Upper lobe of left lung (tissue), 6 donors: ENCODE results near the gene IFNLR1. TPM values are rescaled to one million over a fixed set of nuclear protein-coding genes. Genes with fewer than 3 reads are reported as not detected.
A peak's percentile ranks its signal among the peaks of the same experiment; 100 is the strongest.

Experiments
- ATAC-seq, 2 donors: fragments of 200-7000 bp; cut with Tn5 transposase; one replicate each; pipeline ENCODE4 v1.9.1; 2022; ENCODE audit warnings: mild to moderate bottlenecking in 2 of 2, moderate library complexity in 2 of 2; ENCODE audit not compliant: low FRiP score in 2 of 2
- DNase-seq, 2 donors: peaks; one replicate each; pipeline ENCODE4 v3.0.0-alpha.2; 2019 to 2020
- H3K27ac ChIP-seq, 4 donors: fragments of 200-600 bp; sonication (generic); one replicate each; pipeline ENCODE4 v1.5.1; 2016 to 2019
- H3K27me3 ChIP-seq, 4 donors: fragments of 200-600 bp; sonication (generic); one replicate each; pipeline ENCODE4 v1.5.1; 2017 to 2019
- H3K36me3 ChIP-seq, 4 donors: fragments of 200-600 bp; sonication (generic); one replicate each; pipeline ENCODE4 v1.5.1; 2016 to 2019
- H3K4me1 ChIP-seq, 4 donors: fragments of 200-600 bp; sonication (generic); one replicate each; pipeline ENCODE4 v1.5.1; 2018 to 2019
- H3K4me3 ChIP-seq, 4 donors: fragments of 200-600 bp; sonication (generic); one replicate each; pipeline ENCODE4 v1.5.1; 2017 to 2019; ENCODE audit warnings: mild to moderate bottlenecking in 2 of 4, moderate library complexity in 1 of 4
- H3K9me3 ChIP-seq, 4 donors: fragments of 200-600 bp; sonication (generic); one replicate each; pipeline ENCODE4 v1.5.1; 2018 to 2019
- EP300 ChIP-seq, 4 donors: sonication (generic); formaldehyde crosslinking; IDR thresholded peaks; one replicate each; pipeline ENCODE4 v1.5.1; 2017; ENCODE audit warnings: antibody characterized with exemption in 4 of 4, control low read depth in 2 of 4
- POLR2A ChIP-seq, 4 donors: fragments of 450-650 bp; IDR thresholded peaks; one replicate each; pipeline ENCODE4 v1.5.1; 2016 to 2017; ENCODE audit warnings: antibody characterized with exemption in 4 of 4, mild to moderate bottlenecking in 2 of 4
- POLR2AphosphoS5 ChIP-seq, 2 donors: sonication (generic); formaldehyde crosslinking; IDR thresholded peaks; one replicate each; pipeline ENCODE4 v1.5.1; 2017; ENCODE audit warnings: antibody characterized with exemption in 2 of 2
- WGBS, 2 donors: methylation state at CpG; one replicate each; pipeline ENCODE4 v1.1.5; 2017 to 2018; 5-methylcytosine and 5-hydroxymethylcytosine counted together
- total RNA-seq, 6 donors: library from RNA; depleted of rRNA in 4 of 6; stranded (reverse); fragments of >200 nt in 4 of 6; gene quantifications; one replicate each; pipeline versions ENCODE4 v1.1.0 to v1.2.1, GENCODE V29; 2016 to 2021
- TF ChIP-seq, protein P1 (sequence below), 6 experiments: fragments of 450-650 bp in 4 of 6; fragments of 200-600 bp in 2 of 6; sonication (generic) in 2 of 6; IDR thresholded peaks; one replicate each; pipeline ENCODE4 v1.5.1; 2016 to 2019; ENCODE audit warnings: antibody characterized with exemption in 6 of 6
- donor health status: DM: no; HTN: no; CAD: no; lungs with moderate emphysema.
- donor health status: DM: no; HTN: yes; CAD: no; lungs with severe emphysema.

The IFNLR1 gene
- total RNA-seq, 6 donors from 2014 or later = 4.1 to 15.5 (median 6.8) TPM

GRCh38 chr1:24126018-24126671 lies 60.9 kb downstream of the IFNLR1 start:
- Histone ChIP-seq H3K4me3 (no peak overlapping the region), H3K4me1 (no peaks in the 10 kb centered on the region), H3K27ac (no peak overlapping the region), H3K9me3 (peaks cover 0 to 10% (median 4%) of the 10 kb centered on the region in 4 donors), H3K36me3 (no peaks in the 10 kb centered on the region), H3K27me3 (no peaks in the 10 kb centered on the region)
- TF ChIP-seq POLR2AphosphoS5 (IDR thresholded peaks at IDR 0.05) = no peak
- TF ChIP-seq, protein P1, sequence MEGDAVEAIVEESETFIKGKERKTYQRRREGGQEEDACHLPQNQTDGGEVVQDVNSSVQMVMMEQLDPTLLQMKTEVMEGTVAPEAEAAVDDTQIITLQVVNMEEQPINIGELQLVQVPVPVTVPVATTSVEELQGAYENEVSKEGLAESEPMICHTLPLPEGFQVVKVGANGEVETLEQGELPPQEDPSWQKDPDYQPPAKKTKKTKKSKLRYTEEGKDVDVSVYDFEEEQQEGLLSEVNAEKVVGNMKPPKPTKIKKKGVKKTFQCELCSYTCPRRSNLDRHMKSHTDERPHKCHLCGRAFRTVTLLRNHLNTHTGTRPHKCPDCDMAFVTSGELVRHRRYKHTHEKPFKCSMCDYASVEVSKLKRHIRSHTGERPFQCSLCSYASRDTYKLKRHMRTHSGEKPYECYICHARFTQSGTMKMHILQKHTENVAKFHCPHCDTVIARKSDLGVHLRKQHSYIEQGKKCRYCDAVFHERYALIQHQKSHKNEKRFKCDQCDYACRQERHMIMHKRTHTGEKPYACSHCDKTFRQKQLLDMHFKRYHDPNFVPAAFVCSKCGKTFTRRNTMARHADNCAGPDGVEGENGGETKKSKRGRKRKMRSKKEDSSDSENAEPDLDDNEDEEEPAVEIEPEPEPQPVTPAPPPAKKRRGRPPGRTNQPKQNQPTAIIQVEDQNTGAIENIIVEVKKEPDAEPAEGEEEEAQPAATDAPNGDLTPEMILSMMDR (IDR thresholded peaks at IDR 0.05) = no peak
- no peak for TF ChIP-seq POLR2A (IDR thresholded peaks at IDR 0.05)
- no peak for TF ChIP-seq EP300 (IDR thresholded peaks at IDR 0.05)
- DNase-seq (no peak), ATAC-seq (peak in 1 of 2 donors; percentile 37)
- 44 to 45% methylated on average over 6 of the region's 6 CpGs for WGBS, 2 donors

GRCh38 chr1:24125456-24125855 lies 61.6 kb downstream of the IFNLR1 start:
- TF ChIP-seq POLR2A (IDR thresholded peaks at IDR 0.05) (no peak), EP300 (IDR thresholded peaks at IDR 0.05) (no peak), POLR2AphosphoS5 (IDR thresholded peaks at IDR 0.05) (no peak)
- TF ChIP-seq, protein P1 (IDR thresholded peaks at IDR 0.05) = no peak
- Histone ChIP-seq H3K9me3 (peaks cover 0 to 6% (median 2%) of the 10 kb centered on the region in 4 donors), H3K27ac (no peak overlapping the region), H3K4me3 (no peak overlapping the region), H3K36me3 (no peaks in the 10 kb centered on the region), H3K4me1 (peaks cover 0 to 7% (median 4%) of the 10 kb centered on the region in 4 donors), H3K27me3 (no peaks in the 10 kb centered on the region)
- ATAC-seq (no peak), DNase-seq (no peak)
- WGBS, 2 donors = 65% methylated on average over 4 of the region's 4 CpGs

GRCh38 chr1:24124980-24125379 lies 62.1 kb downstream of the IFNLR1 start:
- Histone ChIP-seq H3K27ac (no peak overlapping the region), H3K27me3 (no peaks in the 10 kb centered on the region), H3K4me1 (peaks cover 0 to 8% (median 6%) of the 10 kb centered on the region in 4 donors), H3K4me3 (no peak overlapping the region), H3K36me3 (no peaks in the 10 kb centered on the region), H3K9me3 (peaks cover 0 to 2% (median under 1%) of the 10 kb centered on the region in 4 donors)
- DNase-seq (no peak), ATAC-seq (no peak)
- 60 to 91% methylated on average over 2 of the region's 2 CpGs for WGBS, 2 donors
- no peak for TF ChIP-seq EP300 (IDR thresholded peaks at IDR 0.05)
- no peak for TF ChIP-seq POLR2AphosphoS5 (IDR thresholded peaks at IDR 0.05)
- TF ChIP-seq POLR2A (IDR thresholded peaks at IDR 0.05) = no peak
- TF ChIP-seq, protein P1 (IDR thresholded peaks at IDR 0.05) = no peak

DNA sequence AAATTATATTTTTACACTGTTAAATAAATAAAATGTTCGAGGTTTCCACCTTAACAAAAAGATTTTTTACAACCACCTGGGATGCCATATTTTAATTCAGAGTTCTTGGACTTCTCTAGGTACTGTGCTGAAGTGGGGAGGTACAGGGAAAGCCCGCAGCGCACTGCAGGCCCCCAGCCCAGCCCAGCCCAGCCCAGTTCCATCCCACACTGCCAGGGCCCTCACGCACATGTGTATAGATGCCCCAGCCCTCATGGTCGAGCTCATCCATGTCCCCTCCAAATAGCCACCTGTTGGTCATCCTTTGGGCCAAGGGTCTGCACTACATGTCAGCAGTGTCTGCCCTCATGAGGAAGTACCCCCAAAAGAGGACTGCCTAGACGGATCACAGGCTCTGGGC lies 63.5 kb downstream of the IFNLR1 start:
- Histone ChIP-seq H3K4me1 (peaks cover 3 to 14% (median 6%) of the 10 kb centered on the region in 4 donors), H3K27ac (no peak overlapping the region), H3K27me3 (no peaks in the 10 kb centered on the region), H3K9me3 (no peaks in the 10 kb centered on the region), H3K4me3 (no peak overlapping the region), H3K36me3 (no peaks in the 10 kb centered on the region)
- 54 to 77% methylated on average over 4 to 6 of the region's 6 CpGs for WGBS, 2 donors
- no peak for TF ChIP-seq POLR2AphosphoS5 (IDR thresholded peaks at IDR 0.05)
- TF ChIP-seq, protein P1 (IDR thresholded peaks at IDR 0.05) = no peak
- TF ChIP-seq POLR2A (IDR thresholded peaks at IDR 0.05) = no peak
- no peak for TF ChIP-seq EP300 (IDR thresholded peaks at IDR 0.05)
- ATAC-seq (no peak), DNase-seq (no peak)

DNA sequence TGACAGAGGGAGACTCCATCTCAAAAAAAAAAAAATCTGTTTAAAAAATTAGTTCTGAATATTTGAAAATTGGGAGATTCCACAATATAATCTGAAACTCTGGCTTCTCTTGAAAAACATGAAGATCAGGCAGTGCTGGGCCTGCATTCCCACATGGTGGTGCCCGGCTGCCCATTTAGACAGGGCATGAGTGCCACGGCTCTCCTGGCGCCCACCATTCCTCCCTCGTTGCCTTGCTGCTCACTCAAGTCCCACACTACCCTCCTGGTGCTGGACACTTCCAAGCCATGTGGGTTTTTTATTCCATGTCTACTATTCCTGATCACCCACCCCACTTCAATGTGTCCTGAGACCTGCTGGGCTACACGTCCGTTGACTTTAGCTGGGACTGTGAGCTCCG lies 64.3 kb downstream of the IFNLR1 start:
- no peaks in the 10 kb centered on the region for H3K36me3 ChIP-seq
- H3K27ac ChIP-seq = no peak overlapping the region
- H3K9me3 ChIP-seq = no peaks in the 10 kb centered on the region
- 90 to 94% methylated on average over 7 of the region's 7 CpGs for WGBS, 2 donors
- no peak for TF ChIP-seq POLR2A (IDR thresholded peaks at IDR 0.05)
- TF ChIP-seq, protein P1 (IDR thresholded peaks at IDR 0.05) = no peak
- H3K4me1 ChIP-seq = peaks cover 3 to 14% (median 6%) of the 10 kb centered on the region in 4 donors
- H3K27me3 ChIP-seq = no peaks in the 10 kb centered on the region
- no peak for DNase-seq
- no peak for ATAC-seq
- no peak overlapping the region for H3K4me3 ChIP-seq
